ENCODE measurements around the gene RIMBP2. TPM values are rescaled to one million over a fixed set of nuclear protein-coding genes. Genes with fewer than 3 reads are reported as not detected.

The RIMBP2 gene
- polyA plus RNA-seq, 1 of the 3 experiments (the other 2 are of a cell fraction), result 0.90 TPM

- POLR2A ChIA-PET, result no interaction called here
- H3K27me3 ChIP-seq (ENCODE audit: insufficient read depth), result no peaks in the 10 kb centered on the region
- no peak overlapping the region for H3K4me2 ChIP-seq
- H3K27ac ChIP-seq (ENCODE audit: low read depth in 2 of 2, low read length in 1 of 2), result no peak overlapping the region
- no peak overlapping the region for H3K4me3 ChIP-seq (ENCODE audit: low read depth in 2 of 2, low read length in 1 of 2)
- no peaks in the 10 kb centered on the region for H3K9me2 ChIP-seq
- no peak overlapping the region for H2AFZ ChIP-seq (ENCODE audit: low read depth)
- 47% methylated on average over 27 of the region's 32 CpGs for WGBS (ENCODE audit: low lambda C conversion rate)
- no peaks in the 10 kb centered on the region for H3K36me3 ChIP-seq (replicated peaks in 1 of 2; ENCODE audit: control insufficient read depth in 1 of 2, insufficient read depth in 2 of 2, low read length in 1 of 2)
- no peak for TF ChIP-seq SMC3 (IDR thresholded peaks at IDR 0.05; ENCODE audit: low read depth, low read length)
- TF ChIP-seq USF1 (IDR thresholded peaks at IDR 0.05; ENCODE audit: borderline replicate concordance, low read depth), result no peak
- TF ChIP-seq IRF3 (IDR thresholded peaks at IDR 0.05; ENCODE audit: low read depth, low read length), result no peak
- TF ChIP-seq ELF1 (IDR thresholded peaks at IDR 0.05), result no peak
- TF ChIP-seq MEF2A (IDR thresholded peaks at IDR 0.05; ENCODE audit: borderline replicate concordance, low read depth), result no peak
- TF ChIP-seq GABPA (IDR thresholded peaks at IDR 0.05; ENCODE audit: low read depth), result no peak
- TF ChIP-seq MXI1 (IDR thresholded peaks at IDR 0.05; ENCODE audit: low read depth, low read length), result no peak
- no peak for TF ChIP-seq FOXM1 (IDR thresholded peaks at IDR 0.05; ENCODE audit: low read depth)
- TF ChIP-seq YY1 (IDR thresholded peaks at IDR 0.05; ENCODE audit: low read depth), result no peak
- TF ChIP-seq RFX5 (IDR thresholded peaks at IDR 0.05; ENCODE audit: low read length), result no peak
- TF ChIP-seq FOXJ3 (CRISPR knock-in tag; IDR thresholded peaks at IDR 0.05), result no peak
- no peak for TF ChIP-seq USF2 (IDR thresholded peaks at IDR 0.05; ENCODE audit: borderline replicate concordance, low read depth, low read length)
- TF ChIP-seq NFIC (IDR thresholded peaks at IDR 0.05; ENCODE audit: borderline replicate concordance), result no peak
- TF ChIP-seq SIN3A (IDR thresholded peaks at IDR 0.05; ENCODE audit: borderline replicate concordance, low read depth, low read length), result no peak
- no peak for TF ChIP-seq RAD21 (IDR thresholded peaks at IDR 0.05; ENCODE audit: low read length)
- TF ChIP-seq PBX3 (IDR thresholded peaks at IDR 0.05), result no peak
- no peak for TF ChIP-seq EP300 (IDR thresholded peaks at IDR 0.05; ENCODE audit: borderline replicate concordance in 1 of 2, low read depth in 1 of 2, low read length in 1 of 2)
- no peak for TF ChIP-seq MAX (IDR thresholded peaks at IDR 0.05; ENCODE audit: low read depth)
- TF ChIP-seq ZBTB33 (IDR thresholded peaks at IDR 0.05; ENCODE audit: borderline replicate concordance, low read depth), result no peak
- CTCF ChIA-PET, result interaction anchor here (1.2 kb wide), 1 partner anchor 10 kb away, joined by 4 read pairs; no protein-coding TSS in a partner anchor
- no peak for DNase-seq
- H3K9me3 ChIP-seq, result no peaks in the 10 kb centered on the region
- H3F3A ChIP-seq (replicated peaks; ENCODE audit: insufficient read depth), result no peaks in the 10 kb centered on the region
- H3K79me2 ChIP-seq (ENCODE audit: insufficient read depth), result no peaks in the 10 kb centered on the region
- H4K20me1 ChIP-seq (ENCODE audit: insufficient read depth), result no peaks in the 10 kb centered on the region
- no peak overlapping the region for H3K9ac ChIP-seq
- H3K4me1 ChIP-seq (ENCODE audit: control insufficient read depth in 1 of 2, insufficient read depth in 2 of 2, low read depth in 1 of 2, low read length in 1 of 2), result no peaks in the 10 kb centered on the region; a peak in 1 of 4 replicates
Observed at GRCh38 chr12:130491421-130492357, 224.4 kb downstream of the RIMBP2 start.

All from SK-N-SH (cell line).